GM12864 (cell line): ENCODE data around the gene USHBP1.

Experiments used
- DNase-seq: peaks from one replicate; pipeline ENCODE4 v3.0.0-alpha.2; 2011; ENCODE audit warnings: low read depth
- H3K4me3 ChIP-seq: 2 replicates; pipeline ENCODE4 v1.5.1; 2011; ENCODE audit warnings: mild to moderate bottlenecking, low read depth, low read length, control low read depth
- CTCF ChIP-seq: IDR thresholded peaks from 2 replicates; pipeline ENCODE4 v1.5.1; 2011; ENCODE audit warnings: low read depth, mild to moderate bottlenecking, moderate library complexity, low read length, control low read depth, inconsistent platforms; ENCODE audit errors: missing control alignments

USHBP1 gene

GRCh38 chr19:17309198-17309964, 44.8 kb upstream of the USHBP1 start, which contains the start of gene DDA1:
Gene DDA1 (plus strand): TSS chr19:17309563. CDS start chr19:17309655, 92 bp downstream.
- TF ChIP-seq CTCF: no peak
- H3K4me3 ChIP-seq: peak within 1 kb of the TSS; percentile 75
- DNase-seq: peak; percentile 100

GRCh38 chr19:17307876-17308377, 43.4 kb upstream of the USHBP1 start:
- no peak overlapping the region for H3K4me3 ChIP-seq
- TF ChIP-seq CTCF: no peak
- no peak for DNase-seq

GRCh38 chr19:17306285-17306714, 41.8 kb upstream of the USHBP1 start:
- no peak for TF ChIP-seq CTCF
- H3K4me3 ChIP-seq: peak overlapping the region; percentile 82
- DNase-seq: no peak

GRCh38 chr19:17305517-17306284, 41.2 kb upstream of the USHBP1 start, which contains the start of gene MRPL34:
Gene MRPL34 (plus strand): TSS chr19:17305872. CDS start chr19:17305893, 21 bp downstream.
- TF ChIP-seq CTCF: peak; percentile 79
- DNase-seq: peak; percentile 98
- H3K4me3 ChIP-seq: peak within 1 kb of the TSS; percentile 82

GRCh38 chr19:17305216-17305516, 40.6 kb upstream of the USHBP1 start:
- TF ChIP-seq CTCF: no peak
- peak overlapping the region; percentile 82 for H3K4me3 ChIP-seq
- no peak for DNase-seq

- TF ChIP-seq CTCF: no peak
- H3K4me3 ChIP-seq: no peak overlapping the region; the same call in 1 of the 2 replicates
- DNase-seq: no peak
Measured at GRCh38 chr19:17304386-17305215, 40.1 kb upstream of the USHBP1 start.
